ENCODE measurements around the gene ONECUT3. TPM values are rescaled to one million over a fixed set of nuclear protein-coding genes. Genes with fewer than 3 reads are reported as not detected.

ONECUT3 gene
- total and polyA plus RNA-seq, 9 of the 15 experiments (the other 6 are each of a cell fraction or from before 2014, with no cell fraction given): not detected

DNA sequence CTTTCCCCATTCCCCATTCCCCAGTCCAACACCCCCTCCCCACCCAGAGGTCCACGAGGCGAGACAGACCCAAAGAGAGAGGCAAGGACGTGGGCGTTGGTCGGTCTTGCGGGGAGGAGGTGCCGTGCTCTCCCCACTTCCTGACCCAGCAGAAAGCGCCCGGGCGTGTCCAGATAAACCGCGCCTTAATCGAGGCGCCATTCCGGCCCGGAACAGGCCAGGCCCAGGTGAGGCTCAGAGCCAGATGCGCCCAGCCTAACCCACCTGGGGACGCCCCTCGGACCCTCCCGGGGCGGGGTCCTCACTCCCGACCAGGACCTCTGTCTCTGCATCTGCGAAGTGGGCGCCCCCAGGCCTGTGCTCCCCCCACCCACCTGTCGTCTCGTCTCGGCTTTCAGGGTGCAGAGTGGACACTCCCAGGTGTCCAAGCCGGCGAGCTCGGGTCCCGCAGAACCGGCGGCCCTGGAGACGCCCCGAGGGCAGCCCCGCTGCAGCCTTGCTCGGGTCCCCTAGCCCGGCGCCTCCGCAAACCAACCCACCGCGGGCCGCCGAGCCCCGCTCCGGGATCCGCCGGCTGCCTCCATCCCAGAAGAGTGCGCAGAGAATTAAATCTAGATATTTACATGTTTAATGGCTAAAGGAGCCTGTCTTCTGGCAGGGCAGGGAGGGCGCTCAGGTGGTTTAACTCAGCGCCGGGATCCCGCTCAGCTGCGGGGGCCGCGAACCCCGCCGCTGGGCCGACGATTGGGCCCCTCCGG lies 5.0 kb upstream of the ONECUT3 start (continued):
- TF ChIP-seq, protein P1, sequence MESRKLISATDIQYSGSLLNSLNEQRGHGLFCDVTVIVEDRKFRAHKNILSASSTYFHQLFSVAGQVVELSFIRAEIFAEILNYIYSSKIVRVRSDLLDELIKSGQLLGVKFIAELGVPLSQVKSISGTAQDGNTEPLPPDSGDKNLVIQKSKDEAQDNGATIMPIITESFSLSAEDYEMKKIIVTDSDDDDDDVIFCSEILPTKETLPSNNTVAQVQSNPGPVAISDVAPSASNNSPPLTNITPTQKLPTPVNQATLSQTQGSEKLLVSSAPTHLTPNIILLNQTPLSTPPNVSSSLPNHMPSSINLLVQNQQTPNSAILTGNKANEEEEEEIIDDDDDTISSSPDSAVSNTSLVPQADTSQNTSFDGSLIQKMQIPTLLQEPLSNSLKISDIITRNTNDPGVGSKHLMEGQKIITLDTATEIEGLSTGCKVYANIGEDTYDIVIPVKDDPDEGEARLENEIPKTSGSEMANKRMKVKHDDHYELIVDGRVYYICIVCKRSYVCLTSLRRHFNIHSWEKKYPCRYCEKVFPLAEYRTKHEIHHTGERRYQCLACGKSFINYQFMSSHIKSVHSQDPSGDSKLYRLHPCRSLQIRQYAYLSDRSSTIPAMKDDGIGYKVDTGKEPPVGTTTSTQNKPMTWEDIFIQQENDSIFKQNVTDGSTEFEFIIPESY (CRISPR knock-in tag; IDR thresholded peaks at IDR 0.05): no peak; the same call in 1 of the 2 replicates
- TF ChIP-seq GABPB1 (CRISPR knock-in tag; IDR thresholded peaks at IDR 0.05) (0 out of 2 replicates have a peak, but pooled peaks have one; percentile 15), ZNF133 (CRISPR knock-in tag; IDR thresholded peaks at IDR 0.05) (no peak), POLR2G (IDR thresholded peaks at IDR 0.05; ENCODE audit: low read depth, low read length) (peak; percentile 92), POLR2A (conservative IDR thresholded peaks at IDR 0.05) (peak; percentile 74), PHB2 (IDR thresholded peaks at IDR 0.05; ENCODE audit: low read depth) (no peak), TRIM24 (IDR thresholded peaks at IDR 0.05) (0 out of 4 replicates have a peak, but pooled peaks of 1 of the 2 experiments have one; percentile 20), ZNF311 (CRISPR knock-in tag; IDR thresholded peaks at IDR 0.05) (no peak), KLF6 (CRISPR knock-in tag; IDR thresholded peaks at IDR 0.05; ENCODE audit: borderline replicate concordance) (peak; percentile 58; the same call in 1 of the 2 replicates), TSHZ1 (CRISPR knock-in tag; IDR thresholded peaks at IDR 0.05) (no peak), ZNF263 (CRISPR knock-in tag; IDR thresholded peaks at IDR 0.05; ENCODE audit: borderline replicate concordance) (no peak; the same call in 1 of the 2 replicates), SUPT5H (IDR thresholded peaks at IDR 0.05) (peak; percentile 65)
- TF ChIP-seq, protein P2, sequence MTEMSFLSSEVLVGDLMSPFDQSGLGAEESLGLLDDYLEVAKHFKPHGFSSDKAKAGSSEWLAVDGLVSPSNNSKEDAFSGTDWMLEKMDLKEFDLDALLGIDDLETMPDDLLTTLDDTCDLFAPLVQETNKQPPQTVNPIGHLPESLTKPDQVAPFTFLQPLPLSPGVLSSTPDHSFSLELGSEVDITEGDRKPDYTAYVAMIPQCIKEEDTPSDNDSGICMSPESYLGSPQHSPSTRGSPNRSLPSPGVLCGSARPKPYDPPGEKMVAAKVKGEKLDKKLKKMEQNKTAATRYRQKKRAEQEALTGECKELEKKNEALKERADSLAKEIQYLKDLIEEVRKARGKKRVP (CRISPR knock-in tag; IDR thresholded peaks at IDR 0.05): no peak
